A549 (cell line): ENCODE data around the gene SNW1.

Source experiments
- CTCF ChIP-seq: fragments of >200 bp; sonication (Bioruptor Twin); formaldehyde crosslinking; IDR thresholded peaks from 3 replicates; pipeline ENCODE4 v1.5.1; 2016
- EP300 ChIP-seq, 2 experiments: fragments of >200 bp; sonication (Bioruptor Twin); formaldehyde crosslinking; IDR thresholded peaks; 2 replicates in 1 of 2; 3 replicates in 1 of 2; pipeline ENCODE4 v1.6.1; 2016 to 2017
- FOSB ChIP-seq: fragments of 250-450 bp; sonication (Bioruptor Pico); IDR thresholded peaks from 2 replicates; pipeline ENCODE4 v1.5.0; 2020; ENCODE audit warnings: mild to moderate bottlenecking, moderate library complexity
- JUN ChIP-seq, 2 experiments: fragments of >200 bp; sonication (Bioruptor Twin); formaldehyde crosslinking; IDR thresholded peaks; 2 replicates in 1 of 2; 3 replicates in 1 of 2; pipeline ENCODE4 v1.6.1; 2016 to 2017

GRCh38 chr14:77707355-77707723, 53.6 kb downstream of the SNW1 start:
- TF ChIP-seq EP300 (IDR thresholded peaks at IDR 0.05) (no peak), FOSB (no peak), JUN (IDR thresholded peaks at IDR 0.05) (no peak), CTCF (peak; percentile 34)
